Ammon's horn (tissue), 1 donor: ENCODE results near the gene SPAG16.
"Not testable (repeated sequence)": the region's sequence is repeated elsewhere in the genome, so short reads cannot be mapped to it uniquely, and the experiment has no call there.

Experiments
- DNase-seq: peaks from one replicate; pipeline ENCODE4 v3.0.0-alpha.2; 2016; ENCODE audit warnings: low spot score

The SPAG16 gene

DNA sequence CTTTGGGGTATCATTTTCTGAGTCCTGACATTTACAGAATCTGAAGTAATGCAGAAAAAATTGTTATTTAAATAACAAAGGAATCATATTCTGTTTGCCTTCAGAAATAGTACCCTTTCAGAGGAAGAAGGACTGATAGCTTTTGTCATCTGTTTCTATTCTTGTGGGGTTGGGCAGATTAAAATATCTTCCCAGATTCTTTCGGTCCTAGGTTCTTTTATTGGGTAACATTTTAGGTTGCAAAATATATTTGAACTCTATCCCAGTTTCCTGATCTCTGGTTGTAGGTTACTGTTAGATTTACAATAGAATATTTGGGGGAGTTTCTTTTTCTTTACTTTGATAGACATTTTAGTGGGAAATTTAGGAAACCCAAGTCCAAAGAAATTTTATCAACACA, 550.5 kb downstream of the SPAG16 start:
- DNase-seq = no peak

DNA sequence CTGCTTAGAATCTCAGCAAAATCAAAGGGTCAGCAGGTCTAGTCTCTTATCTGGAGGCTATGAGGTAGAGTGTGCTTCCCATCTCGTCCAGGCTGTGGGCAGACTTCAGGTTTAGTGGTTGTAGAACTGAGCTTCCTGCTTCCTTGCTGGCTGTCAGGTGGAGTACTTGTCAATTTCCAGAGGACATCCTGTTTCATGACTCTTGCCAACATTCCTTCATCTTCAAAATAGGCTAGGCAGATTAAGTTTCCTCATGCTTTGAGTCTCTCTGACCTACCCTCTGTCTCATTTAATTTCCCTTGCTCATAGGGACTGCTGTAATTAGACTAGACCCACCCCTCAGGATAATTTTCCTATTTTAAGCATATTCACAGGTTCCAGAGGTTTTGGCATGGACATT, 562.6 kb downstream of the SPAG16 start:
- no peak for DNase-seq

DNA sequence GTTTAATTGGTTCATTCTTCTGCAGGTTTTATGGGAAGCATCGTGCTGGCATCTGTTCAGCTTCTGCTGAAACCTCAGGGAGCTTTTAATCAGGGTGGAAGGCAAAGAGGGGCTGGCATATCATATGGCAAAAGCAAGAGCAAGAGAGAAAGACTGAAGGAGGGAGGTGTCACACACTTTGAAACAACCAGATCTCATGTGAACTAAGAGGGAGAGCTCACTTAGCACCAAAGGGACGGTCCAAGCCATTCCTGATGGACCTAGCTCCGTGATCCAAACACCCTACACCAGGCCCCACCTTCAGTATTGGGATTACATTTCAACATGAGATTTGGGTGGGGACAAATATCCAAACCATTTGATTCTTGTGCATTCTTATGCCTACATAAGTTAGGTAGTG, 563.1 kb downstream of the SPAG16 start:
- DNase-seq = no peak

DNA sequence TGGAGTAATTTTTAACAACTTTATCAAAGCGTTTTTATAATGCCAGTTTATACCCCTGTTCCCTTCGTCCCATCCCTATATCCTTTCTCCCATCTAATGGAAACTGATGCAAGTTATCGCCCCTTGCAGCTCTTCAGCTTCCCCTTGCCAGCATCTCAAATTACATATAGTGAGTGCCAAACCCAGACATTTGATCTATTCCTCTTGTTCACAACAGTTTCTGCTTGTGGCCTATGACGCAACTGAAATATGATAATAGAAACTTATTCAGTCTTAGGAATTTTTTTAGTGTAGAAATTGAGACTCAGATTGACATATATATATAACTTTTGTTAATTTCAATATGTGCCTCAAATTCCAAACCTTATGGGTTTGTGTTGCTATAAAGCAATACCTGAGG, 564.4 kb downstream of the SPAG16 start:
- no peak for DNase-seq

DNA sequence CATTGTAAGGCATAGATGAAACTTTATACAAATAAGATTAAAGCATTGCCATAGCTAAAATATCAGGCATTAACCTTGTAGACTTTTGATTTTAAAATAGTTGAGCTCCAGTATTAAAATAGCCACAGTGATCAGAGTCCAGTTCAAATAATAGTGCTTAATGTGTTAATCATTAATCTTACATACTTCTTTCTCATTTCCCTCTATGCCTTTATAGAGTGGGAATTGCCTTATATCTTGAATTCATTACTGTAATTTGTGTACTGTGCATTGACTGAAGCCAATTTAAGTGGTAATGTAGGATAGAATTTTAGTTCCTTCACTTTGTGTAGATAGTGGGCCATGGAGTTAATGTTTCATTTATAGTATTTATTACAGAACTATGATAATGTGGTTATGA, 577.4 kb downstream of the SPAG16 start:
- no peak for DNase-seq

DNA sequence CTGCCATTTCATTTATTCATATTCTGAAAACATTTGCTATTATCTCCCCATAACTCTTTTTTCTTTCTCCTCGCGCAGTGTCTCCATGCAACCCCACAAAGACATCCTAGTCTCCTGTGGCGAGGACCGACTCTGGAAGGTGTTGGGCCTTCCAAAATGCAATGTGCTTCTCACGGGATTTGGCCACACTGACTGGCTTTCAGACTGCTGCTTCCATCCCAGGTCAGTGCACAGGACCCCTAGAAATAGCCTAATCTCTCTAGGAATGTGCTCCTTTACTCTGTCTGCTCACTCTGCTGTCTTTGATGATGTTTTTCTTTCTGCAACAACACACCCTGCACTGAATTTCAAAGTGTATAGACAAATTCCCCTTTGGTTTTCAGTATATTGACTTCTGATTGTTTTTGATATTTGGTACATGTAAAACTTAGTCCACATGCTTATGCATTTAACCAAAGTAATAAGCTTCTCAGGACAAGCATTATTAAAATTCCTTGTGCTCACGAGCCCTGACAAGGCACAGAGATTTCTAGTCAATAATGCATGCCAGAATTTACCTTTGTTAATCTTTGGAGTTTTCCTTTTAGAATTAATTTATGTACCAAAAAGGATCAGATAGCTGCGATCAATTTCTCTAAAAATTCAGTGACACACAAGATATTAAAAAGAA, 578.3 kb downstream of the SPAG16 start:
- no peak for DNase-seq

DNA sequence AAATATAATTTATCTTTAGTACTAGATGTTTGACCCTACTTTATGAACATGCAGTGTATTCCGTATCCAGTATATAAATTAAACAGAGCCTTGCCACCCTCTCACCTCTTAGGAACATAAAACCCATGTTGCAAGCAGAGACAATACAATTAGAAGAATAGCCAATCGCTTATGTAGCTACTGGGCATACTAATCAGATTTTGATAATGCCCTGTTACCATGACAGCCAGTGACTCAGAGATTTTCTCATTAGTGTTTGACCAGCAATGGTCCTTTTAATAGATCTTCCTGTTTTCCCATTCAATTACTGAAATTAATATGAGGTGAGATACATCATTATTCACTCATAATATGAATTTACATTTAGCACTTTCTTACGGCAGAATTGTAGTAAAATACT, 579.3 kb downstream of the SPAG16 start:
- DNase-seq = no peak

DNA sequence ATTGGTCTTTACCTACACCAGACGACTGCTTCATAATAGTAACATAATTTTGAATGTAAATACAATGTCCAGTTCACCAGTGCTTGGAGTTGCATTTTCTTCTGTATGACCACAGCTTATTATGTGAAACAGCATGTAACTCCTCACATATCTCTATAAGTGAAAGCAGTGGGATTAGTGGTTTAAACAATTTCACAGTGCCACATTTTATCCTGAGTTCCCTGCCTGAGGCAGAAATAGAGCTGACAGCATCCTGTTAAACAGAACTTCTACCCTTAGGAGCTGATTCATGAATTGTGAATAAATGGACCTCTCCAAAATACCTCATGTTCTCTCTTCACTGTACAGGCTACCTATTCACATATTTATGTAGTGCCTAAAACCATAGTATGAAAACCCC, 584.3 kb downstream of the SPAG16 start:
- DNase-seq = no peak

DNA sequence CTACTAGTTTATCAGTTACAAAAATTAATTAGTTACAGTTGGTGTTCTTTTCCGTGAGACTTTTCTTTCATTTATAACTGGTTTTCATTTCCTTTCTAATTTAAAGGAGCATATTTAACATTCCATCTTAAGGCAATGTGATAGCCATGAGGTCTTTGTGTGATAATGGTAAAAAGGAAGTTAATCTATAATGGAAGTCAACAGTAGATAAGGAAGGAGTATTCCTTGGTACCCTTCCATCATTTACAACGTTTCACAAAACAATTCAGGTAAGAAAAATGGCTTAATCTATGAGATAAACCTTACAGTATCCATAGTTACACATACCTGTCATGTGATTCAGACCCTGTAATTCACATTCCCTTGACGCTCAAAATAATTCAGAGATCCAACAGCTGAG, 601.2 kb downstream of the SPAG16 start:
- DNase-seq = no peak

DNA sequence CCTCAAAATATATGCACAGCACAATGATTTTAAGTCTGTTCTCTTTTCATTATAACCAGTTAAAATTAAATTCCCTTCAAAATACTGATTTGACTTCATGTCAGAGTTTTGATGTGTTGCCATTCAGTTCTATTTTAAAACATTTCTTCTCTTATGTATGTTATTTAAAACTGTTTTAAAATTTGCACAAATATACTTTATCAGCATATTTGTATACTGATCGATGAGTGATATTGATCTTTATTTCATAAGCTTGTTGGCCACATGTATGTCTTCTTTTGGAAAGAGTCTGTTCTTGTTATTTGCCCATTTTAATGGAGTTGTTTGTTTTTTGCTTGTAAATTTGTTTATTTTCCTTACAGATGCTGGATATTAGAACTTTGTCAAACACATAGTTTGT, 630.2 kb downstream of the SPAG16 start:
- DNase-seq = no peak

DNA sequence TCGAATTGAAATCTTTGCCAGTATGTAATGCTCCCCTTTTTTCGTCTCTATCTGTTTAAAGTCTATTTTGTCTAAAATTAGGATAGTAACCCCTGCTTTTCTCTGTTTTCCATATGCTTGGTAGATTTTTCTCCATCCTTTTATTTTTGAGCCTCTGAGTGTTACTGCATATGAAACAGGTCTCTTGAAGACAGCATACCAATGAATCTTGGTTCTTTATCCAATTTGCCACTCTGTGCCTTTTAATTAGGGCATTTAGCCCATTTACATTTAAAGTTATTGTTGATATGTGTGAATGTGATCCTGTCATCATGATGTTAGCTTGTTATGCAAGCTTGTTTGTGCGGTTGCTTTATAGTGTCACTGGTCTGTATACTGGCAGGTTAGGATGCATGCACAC, 635.8 kb downstream of the SPAG16 start:
- DNase-seq = no peak

DNA sequence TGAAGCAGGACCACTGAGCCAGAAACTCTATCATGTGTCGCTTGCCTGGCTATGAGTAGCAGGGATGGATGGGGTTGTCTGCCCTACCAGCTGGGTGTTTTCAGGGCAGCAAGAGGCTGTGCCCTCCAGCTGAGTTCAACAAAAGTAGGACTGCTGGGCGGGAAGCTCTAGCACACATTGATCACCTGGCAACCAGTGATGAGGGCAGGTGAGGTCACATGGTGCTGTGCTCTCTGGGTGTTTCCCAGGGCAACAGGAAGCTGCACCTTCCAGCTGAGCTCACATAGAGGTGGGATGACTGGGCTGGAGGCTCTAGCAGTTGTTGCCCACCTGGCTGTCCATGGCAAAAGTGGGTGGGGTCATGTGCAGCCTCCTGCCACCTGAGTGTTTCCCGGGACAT, 639.3 kb downstream of the SPAG16 start:
- no peak for DNase-seq

DNA sequence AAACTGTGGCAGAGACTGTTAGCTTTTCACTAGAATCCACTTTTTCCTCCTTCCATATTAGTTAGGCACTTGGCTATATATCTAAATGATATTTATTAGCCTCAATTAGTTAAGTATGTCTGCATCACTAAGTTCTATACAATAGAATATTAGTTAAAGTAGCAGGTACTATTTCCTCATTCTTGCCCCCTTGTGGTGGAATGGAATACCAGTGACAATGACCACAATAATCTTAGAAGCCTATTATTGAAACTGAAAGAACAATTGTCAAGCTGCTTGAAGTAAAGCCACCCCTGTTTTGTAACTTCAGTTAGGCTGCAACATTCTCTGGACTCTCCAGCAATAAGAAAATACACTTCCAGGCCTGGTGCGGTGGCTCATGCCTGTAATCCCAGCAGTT, 650.3 kb downstream of the SPAG16 start:
- no peak for DNase-seq

DNA sequence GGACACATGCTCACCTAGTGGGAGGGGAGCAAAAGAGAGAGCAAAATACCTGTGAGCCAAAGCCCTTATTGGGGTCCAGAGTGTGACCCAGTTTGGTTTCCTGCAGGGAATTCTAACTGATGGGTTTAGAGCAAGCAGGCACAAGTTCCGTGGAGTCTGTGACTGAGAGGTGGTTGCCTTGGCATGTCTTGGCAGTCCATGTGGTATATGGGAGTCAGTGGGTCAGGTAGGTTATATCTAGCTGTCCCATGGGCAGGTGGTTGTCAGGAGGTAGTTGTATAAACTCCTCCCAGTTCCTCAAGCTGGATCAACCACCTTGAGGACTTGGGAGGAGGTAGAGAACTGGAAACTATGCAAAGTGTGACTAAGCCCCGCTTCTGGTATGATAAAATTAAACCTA, 673.8 kb downstream of the SPAG16 start:
- no peak for DNase-seq

DNA sequence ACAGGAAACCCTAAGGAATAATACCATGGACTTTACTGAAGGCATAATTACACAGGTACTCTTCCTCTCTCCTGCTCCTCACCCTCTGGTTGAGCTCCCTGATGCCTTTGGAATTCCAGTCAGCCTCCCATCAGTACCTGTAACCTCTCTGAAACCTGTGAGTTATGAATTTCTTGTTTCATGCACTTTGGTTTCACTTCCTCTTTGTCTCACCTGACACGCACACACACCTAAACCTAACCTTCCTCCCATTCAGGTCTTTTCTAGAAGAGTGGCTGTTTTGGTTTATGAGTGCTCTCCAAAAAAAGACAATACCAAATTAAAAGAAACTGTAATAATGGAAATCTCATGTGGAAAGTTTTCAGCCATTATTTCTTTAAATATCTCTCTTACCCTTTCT, 675.3 kb downstream of the SPAG16 start:
- DNase-seq = no peak

DNA sequence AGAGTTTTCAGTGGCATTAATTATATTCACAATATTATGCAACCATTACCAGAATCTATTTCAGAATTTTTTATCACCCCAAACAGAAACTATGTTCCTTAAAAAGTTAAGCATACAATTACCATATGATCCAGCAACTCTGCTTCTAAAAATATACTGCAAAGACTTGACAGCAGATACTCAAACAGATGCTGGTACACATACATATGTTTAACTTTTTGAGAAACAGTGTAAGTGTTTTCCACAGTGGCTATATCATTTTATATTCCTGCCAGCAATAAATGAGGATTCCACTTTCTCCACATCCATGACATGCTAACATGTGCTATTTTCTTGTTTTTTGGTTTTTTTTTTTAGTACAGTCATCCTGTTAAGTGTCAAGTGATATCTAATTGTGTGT, 687.3 kb downstream of the SPAG16 start:
- DNase-seq = no peak

DNA sequence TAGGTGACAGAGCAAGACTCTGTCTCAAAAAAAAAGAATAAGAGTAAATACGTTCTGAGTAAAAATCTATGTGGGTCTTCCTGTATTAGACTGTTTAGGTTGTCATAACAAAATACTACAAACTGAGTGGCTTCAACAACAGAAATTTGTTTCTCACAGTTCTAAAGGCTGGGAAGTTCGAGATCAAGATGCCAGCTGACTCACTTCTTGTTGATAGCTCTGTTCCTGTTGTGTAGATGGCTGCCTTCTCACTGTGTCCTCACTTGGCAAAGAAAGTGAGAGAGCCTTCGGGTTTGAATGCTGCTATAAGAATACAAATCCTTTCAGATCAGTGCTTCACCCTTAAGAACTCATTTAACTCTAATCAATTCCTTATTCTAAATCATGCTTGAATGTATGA, 696.6 kb downstream of the SPAG16 start:
- no peak for DNase-seq

DNA sequence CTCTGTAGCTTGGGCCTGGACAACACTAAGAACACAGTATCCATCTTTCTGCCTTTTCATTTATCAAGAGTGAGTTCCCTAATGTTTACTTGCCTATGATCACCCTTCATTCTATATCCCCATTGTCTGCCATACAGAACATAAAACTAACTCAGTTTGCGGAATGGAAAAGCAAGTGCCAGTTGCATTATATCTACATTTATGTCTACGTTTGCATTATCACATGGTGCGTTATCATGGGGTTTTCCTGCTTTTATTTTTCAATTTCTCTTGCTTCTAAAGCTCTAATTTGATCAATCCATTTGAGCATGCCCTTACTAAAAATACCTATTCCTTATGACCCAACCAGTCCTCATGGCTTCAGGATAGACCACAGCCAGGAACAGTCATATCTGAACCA, 704.9 kb downstream of the SPAG16 start:
- no peak for DNase-seq

DNA sequence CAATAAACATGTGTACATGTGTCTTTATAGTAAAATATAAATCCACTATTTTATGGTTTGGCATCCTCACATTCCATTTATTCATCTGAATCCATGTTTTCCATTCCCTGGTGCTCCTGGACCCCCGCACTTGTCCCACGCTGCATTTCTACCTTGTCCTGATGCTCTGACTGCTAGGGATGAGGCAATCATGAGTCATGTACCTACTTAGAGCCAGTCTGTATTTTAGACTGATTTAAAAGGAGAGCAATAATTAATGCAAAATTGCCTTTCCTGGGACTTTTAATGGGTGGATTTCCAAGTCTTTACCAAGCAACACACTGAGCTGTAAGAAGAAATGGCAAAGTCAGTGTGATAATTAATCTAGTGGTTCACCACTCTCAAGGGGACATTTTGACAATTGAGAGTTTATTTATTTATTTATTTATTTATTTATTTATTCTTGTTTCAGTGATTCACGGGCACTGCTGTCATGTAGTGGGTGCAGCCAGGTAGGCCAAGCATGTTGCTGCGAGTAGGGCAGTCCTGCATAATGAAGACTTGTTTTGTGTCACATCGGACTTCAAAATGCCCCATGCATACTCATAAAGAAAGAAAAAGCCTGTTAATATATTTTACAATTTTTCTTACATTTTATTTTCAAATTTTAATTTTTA, 707.3 kb downstream of the SPAG16 start:
- no peak for DNase-seq

DNA sequence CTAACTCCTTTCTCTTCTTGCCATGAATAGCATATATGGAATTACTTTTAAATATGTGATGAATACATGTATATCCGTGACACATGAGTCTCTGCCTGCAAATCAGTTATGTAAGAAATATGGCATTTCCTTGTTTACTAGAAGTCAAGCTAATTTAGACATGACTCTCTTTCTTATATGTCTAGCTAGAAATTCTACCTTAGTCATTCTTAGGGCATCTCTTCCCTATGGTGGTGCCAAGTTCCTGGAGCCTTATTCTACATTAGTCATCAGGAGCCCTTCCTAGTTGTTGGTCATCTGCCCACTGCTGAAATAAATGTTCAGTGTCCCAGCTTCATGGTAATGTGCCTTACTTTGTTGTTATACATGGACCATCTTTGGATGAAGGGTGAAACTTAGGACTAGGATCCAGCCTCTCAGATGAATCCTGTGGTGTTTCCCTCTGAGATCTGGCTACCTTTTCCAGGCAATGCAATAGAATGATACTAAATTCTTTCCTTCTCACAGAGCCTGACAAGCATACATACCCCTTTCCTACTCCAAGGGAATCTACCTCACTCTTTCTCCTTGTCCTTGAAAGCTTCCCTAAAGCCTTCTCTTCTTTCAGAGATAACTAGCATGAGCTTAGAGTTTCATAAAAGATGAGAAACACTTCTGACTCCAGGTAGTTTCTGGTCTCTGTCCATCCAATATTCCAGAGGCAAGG, 711.3 kb downstream of the SPAG16 start:
- no peak for DNase-seq

DNA sequence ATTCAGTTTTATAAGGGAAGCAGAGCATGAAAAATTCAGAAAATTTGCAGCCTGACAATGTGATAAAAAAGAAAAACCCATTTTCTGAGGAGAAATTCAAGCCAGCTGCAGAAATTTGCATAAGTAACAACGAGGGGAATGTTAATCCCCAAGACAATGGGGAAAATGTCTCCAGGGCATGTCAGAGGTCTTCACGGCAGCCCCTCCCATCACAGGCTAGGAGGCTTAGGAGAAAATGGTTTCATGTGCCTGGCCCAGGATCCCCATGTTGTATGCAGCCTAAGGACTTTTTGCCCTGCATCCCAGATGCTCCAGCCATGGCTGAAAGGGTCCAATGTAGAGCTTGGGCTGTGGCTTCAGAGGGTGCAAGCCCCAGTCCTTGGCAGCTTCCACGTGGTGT, 714.7 kb downstream of the SPAG16 start:
- DNase-seq = not testable (repeated sequence)

DNA sequence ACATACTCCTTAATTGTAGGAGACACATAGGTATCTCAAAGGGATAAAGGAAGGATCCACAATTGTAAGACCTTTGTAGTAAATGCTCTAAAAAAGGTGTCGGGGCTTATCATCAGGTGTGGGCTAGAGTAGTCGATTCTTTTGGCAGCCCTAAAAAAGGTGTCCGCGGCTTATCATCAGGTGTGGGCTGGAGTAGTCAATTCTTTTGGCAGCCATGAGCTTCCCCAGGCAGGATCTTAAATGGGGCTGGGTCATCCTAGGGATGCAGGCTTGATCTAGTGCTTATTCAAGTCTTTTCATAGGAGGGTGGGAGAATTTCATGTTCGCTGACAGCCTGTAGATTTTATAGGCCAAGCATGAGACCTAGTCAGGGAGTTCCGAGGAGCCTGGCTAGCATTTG, 720.2 kb downstream of the SPAG16 start:
- DNase-seq = no peak

DNA sequence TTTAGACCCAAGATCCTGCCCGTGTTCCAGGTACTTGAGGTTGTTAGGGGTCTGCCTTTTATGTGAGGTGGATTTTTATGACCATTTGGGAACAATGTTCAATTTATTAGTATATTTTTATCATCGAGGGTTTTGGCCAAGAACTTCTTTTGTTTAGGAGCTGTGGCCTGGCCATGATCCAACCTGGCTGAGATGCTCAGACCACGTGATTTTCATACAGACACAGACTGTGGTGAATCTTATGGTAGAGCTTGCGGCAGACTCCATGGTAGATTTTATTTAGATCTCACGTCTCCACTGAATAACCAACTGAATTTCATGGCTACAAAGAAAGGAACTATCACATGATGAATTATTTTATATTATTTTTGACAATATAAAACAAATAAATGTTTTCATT, 721.1 kb downstream of the SPAG16 start:
- peak; percentile 24 for DNase-seq

DNA sequence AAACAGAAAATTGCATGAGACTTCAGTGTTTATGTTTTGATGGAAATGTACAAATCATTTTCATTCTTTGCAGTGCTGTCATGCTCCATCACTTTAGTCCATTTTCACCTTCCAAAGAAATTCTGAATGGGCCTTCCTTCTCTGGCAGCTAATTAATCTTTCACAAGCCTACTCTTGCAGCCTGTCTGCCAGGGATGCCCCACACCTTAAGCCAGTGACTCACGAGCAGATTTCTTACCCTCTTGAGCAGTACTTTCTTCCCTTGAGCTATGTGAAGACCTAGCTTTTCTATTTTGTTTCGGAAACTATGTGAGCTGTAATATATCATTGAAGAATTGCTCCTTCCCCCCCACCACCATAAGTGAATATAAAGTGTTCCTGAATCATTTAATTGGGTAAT, 722.3 kb downstream of the SPAG16 start:
- no peak for DNase-seq
